HG03045 (cell line): Measurements from ENCODE around the gene DPP9.

Source experiments
- ATAC-seq: cut with Tn5 transposase; IDR thresholded peaks from one replicate; pipeline ENCODE4 v1.9.1; 2021; ENCODE audit warnings: mild to moderate bottlenecking, moderate library complexity; ENCODE audit not compliant: unreplicated experiment

The DPP9 gene

GRCh38 chr19:4636761-4637160 lies 86.9 kb downstream of the DPP9 start:
- no peak for ATAC-seq

GRCh38 chr19:4636151-4636717 lies 87.4 kb downstream of the DPP9 start:
- no peak for ATAC-seq

DNA sequence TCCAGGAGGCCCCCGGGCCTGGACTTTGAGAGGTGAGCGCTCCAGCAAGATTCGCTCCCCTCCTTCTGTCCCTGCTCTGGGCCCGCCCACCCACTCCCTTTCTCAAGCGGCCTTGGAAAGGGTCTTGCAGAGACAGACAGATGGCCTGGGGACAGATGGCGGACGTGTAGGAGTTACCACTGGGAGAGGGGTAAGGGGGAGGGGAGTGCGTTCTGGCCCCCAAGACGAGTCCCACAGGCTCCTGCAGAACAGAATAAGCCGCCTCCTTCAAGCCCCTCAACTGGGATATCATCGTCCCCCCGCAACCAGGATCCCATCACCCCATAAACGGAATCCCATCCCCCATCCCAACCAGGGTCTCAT lies 87.9 kb downstream of the DPP9 start:
- ATAC-seq: no peak

DNA sequence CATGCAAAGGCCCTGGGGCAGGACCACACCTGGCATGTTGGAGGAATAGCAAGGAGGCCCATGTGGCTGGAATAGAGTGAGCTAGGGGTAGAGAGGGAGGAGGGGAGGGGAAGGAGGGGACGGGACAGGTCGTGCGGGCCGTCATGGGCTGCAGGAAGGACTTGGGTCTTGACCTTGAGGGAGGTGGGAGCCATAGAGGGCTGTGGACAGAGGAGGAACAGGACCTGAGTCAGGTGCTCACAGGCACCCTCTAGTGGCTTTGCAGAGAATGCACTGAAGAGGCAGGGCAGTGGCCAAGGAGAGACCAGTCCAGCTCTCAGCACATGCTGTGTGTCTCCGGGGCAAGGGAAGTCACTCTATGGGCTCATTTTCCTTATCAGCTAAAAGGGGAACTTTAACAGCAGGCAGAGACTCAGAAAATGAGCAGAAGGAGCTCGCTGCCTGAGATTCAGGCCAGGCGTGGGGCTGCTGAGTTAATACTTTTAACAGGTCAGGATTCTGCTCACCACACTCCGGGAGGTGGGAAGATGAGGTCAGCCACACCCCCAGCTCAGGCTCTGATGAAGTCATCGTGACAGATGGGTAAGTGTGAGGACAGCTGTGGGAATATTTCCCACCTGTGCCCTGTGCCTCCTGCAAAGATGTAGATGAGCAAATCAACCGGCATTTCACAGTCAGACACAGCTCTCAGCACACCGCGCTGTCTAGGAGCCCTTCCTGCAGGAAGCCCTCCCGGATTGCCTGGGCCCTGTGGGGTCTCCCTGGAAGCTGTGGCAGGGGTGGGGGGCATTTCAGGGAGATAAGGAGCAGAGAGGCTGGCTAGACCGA lies 90.3 kb downstream of the DPP9 start:
- ATAC-seq: no peak
